ENCODE results near the gene KREMEN1. TPM values are rescaled to one million over a fixed set of nuclear protein-coding genes. Genes with fewer than 3 reads are reported as not detected.

The KREMEN1 gene
- total RNA-seq, 1 experiment from 2014 or later: 31.9 TPM

DNA sequence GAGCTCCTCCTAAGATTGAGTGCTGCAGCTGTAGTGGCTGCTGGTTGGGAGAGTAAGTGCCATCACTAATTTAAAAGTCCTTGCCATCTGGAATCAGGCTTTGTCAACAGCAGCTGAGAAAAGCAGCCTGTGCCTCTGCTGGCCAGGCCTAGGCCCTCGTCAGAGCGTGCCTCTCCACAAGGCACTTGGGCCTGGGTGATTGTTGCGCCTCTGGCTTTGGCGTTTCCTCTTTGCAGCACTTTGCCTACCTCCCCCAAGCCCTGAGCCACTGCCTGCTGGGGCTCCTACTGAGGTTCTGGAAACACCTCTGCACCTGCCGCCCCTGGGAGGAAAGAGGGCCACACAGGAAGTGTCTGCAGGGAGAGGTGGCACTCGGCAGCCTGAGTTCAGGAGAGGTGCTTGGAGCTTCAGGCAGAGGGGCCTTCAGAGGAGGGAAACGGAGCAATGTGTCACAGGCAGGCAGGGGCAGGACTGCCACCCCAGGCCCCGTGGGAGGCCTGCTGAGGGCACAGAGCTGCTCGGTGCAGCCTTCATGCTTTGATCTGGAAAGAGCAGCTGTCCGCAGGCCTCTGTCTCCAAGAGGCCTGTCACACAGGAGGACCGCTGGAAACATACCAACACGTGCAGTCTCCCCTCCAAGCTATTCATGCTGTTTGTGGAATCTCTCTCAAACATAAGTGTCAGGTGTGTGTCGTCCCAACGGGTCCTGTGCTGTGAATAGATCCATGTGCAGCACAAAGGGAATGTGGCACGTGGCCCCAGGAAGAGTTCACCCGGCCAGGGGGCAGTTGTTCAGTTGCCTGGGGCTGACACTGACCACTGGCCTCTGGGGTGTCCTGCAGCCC, 71.3 kb downstream of the KREMEN1 start (continued):
- TF ChIP-seq, protein P1, sequence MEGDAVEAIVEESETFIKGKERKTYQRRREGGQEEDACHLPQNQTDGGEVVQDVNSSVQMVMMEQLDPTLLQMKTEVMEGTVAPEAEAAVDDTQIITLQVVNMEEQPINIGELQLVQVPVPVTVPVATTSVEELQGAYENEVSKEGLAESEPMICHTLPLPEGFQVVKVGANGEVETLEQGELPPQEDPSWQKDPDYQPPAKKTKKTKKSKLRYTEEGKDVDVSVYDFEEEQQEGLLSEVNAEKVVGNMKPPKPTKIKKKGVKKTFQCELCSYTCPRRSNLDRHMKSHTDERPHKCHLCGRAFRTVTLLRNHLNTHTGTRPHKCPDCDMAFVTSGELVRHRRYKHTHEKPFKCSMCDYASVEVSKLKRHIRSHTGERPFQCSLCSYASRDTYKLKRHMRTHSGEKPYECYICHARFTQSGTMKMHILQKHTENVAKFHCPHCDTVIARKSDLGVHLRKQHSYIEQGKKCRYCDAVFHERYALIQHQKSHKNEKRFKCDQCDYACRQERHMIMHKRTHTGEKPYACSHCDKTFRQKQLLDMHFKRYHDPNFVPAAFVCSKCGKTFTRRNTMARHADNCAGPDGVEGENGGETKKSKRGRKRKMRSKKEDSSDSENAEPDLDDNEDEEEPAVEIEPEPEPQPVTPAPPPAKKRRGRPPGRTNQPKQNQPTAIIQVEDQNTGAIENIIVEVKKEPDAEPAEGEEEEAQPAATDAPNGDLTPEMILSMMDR (IDR thresholded peaks at IDR 0.05 in 2 of 3, conservative IDR thresholded peaks at IDR 0.05 in 1 of 3; ENCODE audit: borderline replicate concordance in 1 of 3, insufficient read depth in 1 of 3, low read depth in 2 of 3, low read length in 2 of 3): no peak
- TF ChIP-seq, protein P2, sequence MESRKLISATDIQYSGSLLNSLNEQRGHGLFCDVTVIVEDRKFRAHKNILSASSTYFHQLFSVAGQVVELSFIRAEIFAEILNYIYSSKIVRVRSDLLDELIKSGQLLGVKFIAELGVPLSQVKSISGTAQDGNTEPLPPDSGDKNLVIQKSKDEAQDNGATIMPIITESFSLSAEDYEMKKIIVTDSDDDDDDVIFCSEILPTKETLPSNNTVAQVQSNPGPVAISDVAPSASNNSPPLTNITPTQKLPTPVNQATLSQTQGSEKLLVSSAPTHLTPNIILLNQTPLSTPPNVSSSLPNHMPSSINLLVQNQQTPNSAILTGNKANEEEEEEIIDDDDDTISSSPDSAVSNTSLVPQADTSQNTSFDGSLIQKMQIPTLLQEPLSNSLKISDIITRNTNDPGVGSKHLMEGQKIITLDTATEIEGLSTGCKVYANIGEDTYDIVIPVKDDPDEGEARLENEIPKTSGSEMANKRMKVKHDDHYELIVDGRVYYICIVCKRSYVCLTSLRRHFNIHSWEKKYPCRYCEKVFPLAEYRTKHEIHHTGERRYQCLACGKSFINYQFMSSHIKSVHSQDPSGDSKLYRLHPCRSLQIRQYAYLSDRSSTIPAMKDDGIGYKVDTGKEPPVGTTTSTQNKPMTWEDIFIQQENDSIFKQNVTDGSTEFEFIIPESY (IDR thresholded peaks at IDR 0.05; ENCODE audit: extremely low read depth, insufficient replicate concordance, low read length): no peak
- no peak for TF ChIP-seq JUND (IDR thresholded peaks at IDR 0.05)
- no peak for TF ChIP-seq ZNF274 (IDR thresholded peaks at IDR 0.05; ENCODE audit: low read depth, low read length)
- no peak for TF ChIP-seq SIN3A (IDR thresholded peaks at IDR 0.05; ENCODE audit: low read depth)
- TF ChIP-seq, protein P3, sequence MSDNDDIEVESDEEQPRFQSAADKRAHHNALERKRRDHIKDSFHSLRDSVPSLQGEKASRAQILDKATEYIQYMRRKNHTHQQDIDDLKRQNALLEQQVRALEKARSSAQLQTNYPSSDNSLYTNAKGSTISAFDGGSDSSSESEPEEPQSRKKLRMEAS (IDR thresholded peaks at IDR 0.05): no peak

DNA sequence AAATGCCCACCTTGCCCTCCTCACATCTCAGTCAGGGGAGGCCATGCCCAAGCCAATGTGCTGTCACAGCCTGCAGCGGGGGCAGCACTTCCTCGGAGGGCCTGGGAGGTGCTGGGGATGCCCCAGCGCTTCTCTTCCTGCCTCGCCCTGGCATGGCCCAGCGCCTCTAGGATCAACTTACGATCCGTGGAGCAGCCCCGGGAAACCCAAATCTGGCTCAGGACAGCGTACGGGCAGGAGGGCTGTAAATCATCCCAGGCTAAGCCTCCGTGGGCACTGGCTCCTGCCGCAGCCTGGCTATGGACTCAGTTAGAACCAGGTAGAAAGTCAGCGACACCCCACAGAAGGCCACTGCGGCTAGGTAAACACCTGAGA, 71.9 kb downstream of the KREMEN1 start:
- Histone ChIP-seq H3K27ac (ENCODE audit: low read depth, low read length) (no peak overlapping the region), H3K9me2 (ENCODE audit: insufficient read depth) (no peaks in the 10 kb centered on the region), H4K20me1 (ENCODE audit: insufficient read depth) (no peaks in the 10 kb centered on the region), H3K79me2 (ENCODE audit: insufficient read depth, low read length) (no peaks in the 10 kb centered on the region), H3K27me3 (ENCODE audit: insufficient read depth, low read length) (no peaks in the 10 kb centered on the region), H3K9me3 (ENCODE audit: control insufficient read depth in 1 of 2, insufficient read depth in 1 of 2, low read depth in 1 of 2, low read length in 2 of 2) (no peaks in the 10 kb centered on the region), H3K4me1 (ENCODE audit: control insufficient read depth in 1 of 2, insufficient read depth in 2 of 2, low read length in 2 of 2) (peaks cover 3 to 8% of the 10 kb centered on the region in 2 experiments; a peak in 1 of 4 replicates), H3K4me2 (ENCODE audit: low read length) (no peak overlapping the region), H3K4me3 (replicated peaks in 1 of 2; ENCODE audit: low read depth in 1 of 2, low read length in 2 of 2) (no peak overlapping the region), H2AFZ (ENCODE audit: low read depth, low read length, poor library complexity, severe bottlenecking) (no peak overlapping the region), H3K9ac (ENCODE audit: low read length) (no peak overlapping the region), H3K36me3 (ENCODE audit: control insufficient read depth in 1 of 2, insufficient read depth in 2 of 2, low read length in 2 of 2) (0 out of 4 replicates have a peak, but pooled peaks cover 0 to 2% of the 10 kb centered on the region in 2 experiments)
- POLR2A ChIA-PET: no interaction called here
- RAD21 ChIA-PET (ENCODE audit: low non-redundant PET in 1 of 2, low total read pairs in 2 of 2, uncharacterized antibody in 2 of 2, unreplicated experiment in 2 of 2): no interaction called here
- CTCF ChIA-PET: no interaction called here
- intact Hi-C loops (cut with micrococcal nuclease): no loop called here
- no peak for ATAC-seq
- BruUV-seq (replicated peaks): no TSS peak
- TF ChIP-seq TCF7L2 (IDR thresholded peaks at IDR 0.05; ENCODE audit: borderline replicate concordance, extremely low read depth, insufficient read depth, insufficient read length) (no peak), CEBPB (IDR thresholded peaks at IDR 0.05; ENCODE audit: low read depth) (no peak), ELF1 (IDR thresholded peaks at IDR 0.05; ENCODE audit: borderline replicate concordance, low read depth) (no peak), FOSL1 (IDR thresholded peaks at IDR 0.05; ENCODE audit: low read depth) (no peak)
- TF ChIP-seq, protein P4, sequence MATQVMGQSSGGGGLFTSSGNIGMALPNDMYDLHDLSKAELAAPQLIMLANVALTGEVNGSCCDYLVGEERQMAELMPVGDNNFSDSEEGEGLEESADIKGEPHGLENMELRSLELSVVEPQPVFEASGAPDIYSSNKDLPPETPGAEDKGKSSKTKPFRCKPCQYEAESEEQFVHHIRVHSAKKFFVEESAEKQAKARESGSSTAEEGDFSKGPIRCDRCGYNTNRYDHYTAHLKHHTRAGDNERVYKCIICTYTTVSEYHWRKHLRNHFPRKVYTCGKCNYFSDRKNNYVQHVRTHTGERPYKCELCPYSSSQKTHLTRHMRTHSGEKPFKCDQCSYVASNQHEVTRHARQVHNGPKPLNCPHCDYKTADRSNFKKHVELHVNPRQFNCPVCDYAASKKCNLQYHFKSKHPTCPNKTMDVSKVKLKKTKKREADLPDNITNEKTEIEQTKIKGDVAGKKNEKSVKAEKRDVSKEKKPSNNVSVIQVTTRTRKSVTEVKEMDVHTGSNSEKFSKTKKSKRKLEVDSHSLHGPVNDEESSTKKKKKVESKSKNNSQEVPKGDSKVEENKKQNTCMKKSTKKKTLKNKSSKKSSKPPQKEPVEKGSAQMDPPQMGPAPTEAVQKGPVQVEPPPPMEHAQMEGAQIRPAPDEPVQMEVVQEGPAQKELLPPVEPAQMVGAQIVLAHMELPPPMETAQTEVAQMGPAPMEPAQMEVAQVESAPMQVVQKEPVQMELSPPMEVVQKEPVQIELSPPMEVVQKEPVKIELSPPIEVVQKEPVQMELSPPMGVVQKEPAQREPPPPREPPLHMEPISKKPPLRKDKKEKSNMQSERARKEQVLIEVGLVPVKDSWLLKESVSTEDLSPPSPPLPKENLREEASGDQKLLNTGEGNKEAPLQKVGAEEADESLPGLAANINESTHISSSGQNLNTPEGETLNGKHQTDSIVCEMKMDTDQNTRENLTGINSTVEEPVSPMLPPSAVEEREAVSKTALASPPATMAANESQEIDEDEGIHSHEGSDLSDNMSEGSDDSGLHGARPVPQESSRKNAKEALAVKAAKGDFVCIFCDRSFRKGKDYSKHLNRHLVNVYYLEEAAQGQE (IDR thresholded peaks at IDR 0.05; ENCODE audit: low read depth): no peak
- TF ChIP-seq, protein P2 (IDR thresholded peaks at IDR 0.05; ENCODE audit: extremely low read depth, insufficient replicate concordance, low read length): no peak
- no peak for DNase-seq (ENCODE audit: low read depth, low spot score)
